Omental fat pad (tissue), 4 donors: ENCODE results near the gene TAPBP. TPM values are rescaled to one million over a fixed set of nuclear protein-coding genes. Genes with fewer than 3 reads are reported as not detected.
"Not testable (repeated sequence)": the region's sequence is repeated elsewhere in the genome, so short reads cannot be mapped to it uniquely, and the experiment has no call there.

Source experiments
- ATAC-seq: fragments of 150-250 bp; one replicate; pipeline ENCODE4 v1.9.1; 2016; ENCODE audit warnings: mild to moderate bottlenecking, moderate library complexity; ENCODE audit not compliant: low FRiP score
- DNase-seq: peaks from one replicate; pipeline ENCODE4 v3.0.0-alpha.2; 2019; ENCODE audit warnings: low spot score
- CTCF ChIP-seq, 3 donors: fragments of 450-650 bp; IDR thresholded peaks; one replicate each; pipeline ENCODE4 v1.5.1; 2016 to 2017; ENCODE audit warnings: antibody characterized with exemption in 3 of 3, mild to moderate bottlenecking in 3 of 3, moderate library complexity in 2 of 3
- total RNA-seq, 4 donors: library from RNA; depleted of rRNA; stranded (reverse); fragments of >200 nt; gene quantifications; one replicate each; pipeline ENCODE4 v1.1.0, GENCODE V29; 2016

The TAPBP gene
- total RNA-seq, 4 donors from 2014 or later: 50.2 to 90.5 (median 69.1) TPM

- ATAC-seq (no peak), DNase-seq (no peak)
- TF ChIP-seq CTCF (IDR thresholded peaks at IDR 0.05): no peak
These were observed 34.6 kb downstream of the TAPBP start for GRCh38 chr6:33279257-33279695.

- TF ChIP-seq CTCF (IDR thresholded peaks at IDR 0.05): no peak
- no peak for ATAC-seq
- no peak for DNase-seq
These were observed 35.1 kb downstream of the TAPBP start for GRCh38 chr6:33278810-33279209.

- ATAC-seq (no peak), DNase-seq (no peak)
- no peak for TF ChIP-seq CTCF (IDR thresholded peaks at IDR 0.05)
These were observed 35.5 kb downstream of the TAPBP start for GRCh38 chr6:33278392-33278741.

GRCh38 chr6:33277663-33278391 lies 36.1 kb downstream of the TAPBP start:
- no peak for DNase-seq
- peak; percentile 1 for ATAC-seq
- TF ChIP-seq CTCF (IDR thresholded peaks at IDR 0.05): no peak

- TF ChIP-seq CTCF (IDR thresholded peaks at IDR 0.05): no peak
- DNase-seq (no peak), ATAC-seq (peak; percentile 69)
These were observed 36.8 kb downstream of the TAPBP start, which contains the start of gene B3GALT4 for GRCh38 chr6:33276864-33277662. B3GALT4 (plus strand) TSS chr6:33277123; CDS start chr6:33277420, 297 bp downstream.

- no peak for TF ChIP-seq CTCF (IDR thresholded peaks at IDR 0.05)
These were observed 37.4 kb downstream of the TAPBP start for GRCh38 chr6:33276581-33276863.

GRCh38 chr6:33275795-33276580 lies 37.9 kb downstream of the TAPBP start:
- ATAC-seq, DNase-seq: not testable (repeated sequence)

More at GRCh38 chr6:33276581-33276863, 37.4 kb downstream of the TAPBP start:
- no peak for ATAC-seq
- no peak for DNase-seq
